Measurements from ENCODE around the gene ENTHD1.
"Not testable (repeated sequence)": the region's sequence is repeated elsewhere in the genome, so short reads cannot be mapped to it uniquely, and the experiment has no call there.

Gene ENTHD1

DNA sequence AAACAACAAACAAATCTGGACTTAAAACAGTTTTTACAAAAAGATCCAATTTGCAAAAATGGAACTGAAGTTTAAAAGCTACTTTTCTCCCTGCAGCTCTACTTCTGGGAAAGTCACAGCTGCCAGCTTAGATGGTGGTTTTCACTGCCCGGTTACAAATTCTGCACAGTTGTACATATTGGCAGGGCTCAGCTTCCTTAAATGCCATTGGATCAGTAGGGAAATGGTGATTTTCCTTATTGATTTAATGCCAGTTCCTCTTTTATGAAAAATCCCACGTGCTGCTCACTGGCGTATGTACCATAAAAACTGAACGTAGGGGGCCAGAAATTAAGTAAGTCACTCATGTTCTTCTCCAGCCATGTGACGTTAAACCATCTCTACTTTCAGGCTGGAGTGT is 30.1 kb upstream of the ENTHD1 start:
- no peak for DNase-seq

DNA sequence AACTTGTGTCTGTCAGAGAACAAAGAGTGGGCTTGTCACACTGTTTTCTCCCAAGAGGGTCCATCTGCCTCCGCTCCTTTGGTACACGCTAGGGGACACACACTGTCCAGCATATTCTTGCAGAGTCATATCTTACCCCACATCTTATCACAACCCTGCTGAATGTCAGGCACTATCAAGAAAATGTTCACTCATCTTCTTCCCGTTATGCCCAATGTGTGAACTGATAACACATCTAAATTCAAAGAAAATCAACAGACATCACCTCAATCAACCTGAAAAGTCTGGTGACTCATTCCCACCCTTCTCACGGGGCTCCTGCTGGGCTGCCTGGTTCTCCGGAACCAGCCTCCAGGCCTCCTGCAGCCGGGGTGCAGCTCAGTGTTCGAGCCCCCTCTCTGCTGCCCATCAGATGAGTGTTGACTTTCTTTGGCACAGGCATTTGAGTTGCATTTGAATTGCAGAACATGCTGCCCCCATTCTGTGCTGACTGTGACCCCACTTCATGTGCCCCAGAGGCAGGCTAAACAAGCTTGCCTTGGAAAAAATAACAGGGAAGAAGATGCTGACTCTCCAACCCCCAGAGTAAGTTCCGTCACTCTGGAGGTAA is 26.7 kb upstream of the ENTHD1 start:
- no peak for DNase-seq

DNA sequence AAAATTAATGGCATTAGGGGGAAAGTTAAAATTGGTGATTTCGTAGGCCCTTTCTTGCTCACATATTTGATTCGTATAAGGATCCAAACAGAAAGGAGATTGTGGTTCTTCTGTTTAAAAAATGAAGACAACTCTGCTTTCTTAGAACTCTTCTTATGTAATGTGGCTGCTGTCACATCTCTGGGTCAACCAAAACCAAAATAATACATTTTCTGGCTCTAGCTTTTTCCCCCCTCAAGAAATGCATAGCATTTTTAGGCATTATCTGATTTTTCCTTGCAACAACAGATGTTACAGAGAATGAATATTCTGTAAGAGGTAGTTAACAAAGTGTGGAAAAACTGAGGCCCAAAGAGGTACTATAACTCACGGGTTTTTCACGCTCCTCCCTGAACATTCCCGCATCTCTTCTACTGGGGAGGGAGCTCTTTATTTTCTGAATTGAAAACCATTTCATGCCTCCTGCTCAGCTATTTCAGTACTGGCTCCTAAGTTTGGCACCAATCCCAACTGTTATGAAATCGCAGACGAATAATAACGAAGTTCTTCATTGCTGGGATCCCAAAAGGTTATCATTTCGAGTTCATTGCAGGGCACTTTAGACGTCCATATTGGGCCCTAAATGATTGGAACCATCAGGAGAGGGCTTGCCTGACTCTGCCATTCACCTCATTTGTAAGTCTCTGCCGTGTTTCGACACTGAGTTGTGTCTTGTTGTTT is 24.4 kb upstream of the ENTHD1 start:
- no peak for DNase-seq

DNA sequence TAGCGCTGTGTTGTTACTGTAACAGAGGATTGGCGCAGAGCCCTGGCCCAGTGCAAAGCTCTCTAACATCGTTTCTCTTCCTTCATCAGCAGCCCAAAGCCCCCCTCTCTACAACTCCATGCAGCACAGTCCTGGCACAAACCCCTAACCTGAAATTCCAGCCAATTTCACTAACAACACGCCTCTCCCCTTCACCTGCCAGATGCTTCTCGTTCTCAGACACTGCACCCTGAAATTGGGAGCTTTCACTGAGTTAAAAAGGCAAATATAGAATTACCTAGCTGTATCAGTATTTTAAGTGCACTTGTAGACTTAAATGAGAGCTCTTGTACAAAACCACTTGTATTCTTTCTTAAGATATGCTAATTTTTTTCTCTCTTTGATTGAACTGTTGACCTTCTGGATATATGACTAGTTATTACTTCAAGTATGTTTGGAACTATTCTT is 23.7 kb upstream of the ENTHD1 start:
- no peak for DNase-seq

DNA sequence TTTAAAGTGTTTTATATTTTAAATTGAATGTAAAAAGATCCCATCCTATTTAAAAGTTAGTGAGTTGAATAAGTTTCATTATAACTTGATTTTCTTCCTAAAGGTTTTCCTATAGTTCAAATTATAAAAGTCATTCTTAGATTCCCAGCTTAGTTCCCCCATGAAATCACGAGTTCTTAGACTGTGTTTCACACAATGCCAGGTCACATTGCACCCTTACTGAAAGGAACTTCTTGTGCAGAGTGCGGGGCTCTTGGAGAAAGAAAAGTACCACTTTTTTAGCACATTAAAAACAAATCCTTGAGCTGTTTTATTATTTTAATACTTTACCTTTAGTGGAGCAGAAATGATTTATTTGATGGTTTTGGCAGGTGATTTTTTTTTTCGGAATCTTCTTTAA is 22.9 kb upstream of the ENTHD1 start:
- no peak for DNase-seq

DNA sequence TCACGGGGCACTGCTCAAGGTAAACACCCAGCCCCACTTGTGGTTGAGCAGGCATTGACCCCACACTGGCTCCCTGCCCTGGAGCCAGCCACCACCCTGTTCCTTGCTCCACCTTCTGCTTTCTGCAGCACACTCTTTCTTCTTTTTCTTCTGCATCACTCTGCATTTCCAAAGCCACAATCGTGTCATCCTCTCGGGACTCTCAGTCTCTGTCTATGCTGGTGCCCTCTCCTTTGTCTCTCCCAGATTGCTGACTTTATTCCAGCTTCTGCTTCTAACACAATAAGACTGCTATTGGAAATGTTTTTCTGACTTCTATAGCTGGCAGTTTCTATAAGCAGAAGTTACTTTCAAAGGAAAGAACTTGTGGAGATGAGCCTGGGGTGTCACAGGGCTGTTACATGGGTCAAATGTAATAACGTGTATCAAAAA is 21.8 kb upstream of the ENTHD1 start:
- no peak for DNase-seq

DNA sequence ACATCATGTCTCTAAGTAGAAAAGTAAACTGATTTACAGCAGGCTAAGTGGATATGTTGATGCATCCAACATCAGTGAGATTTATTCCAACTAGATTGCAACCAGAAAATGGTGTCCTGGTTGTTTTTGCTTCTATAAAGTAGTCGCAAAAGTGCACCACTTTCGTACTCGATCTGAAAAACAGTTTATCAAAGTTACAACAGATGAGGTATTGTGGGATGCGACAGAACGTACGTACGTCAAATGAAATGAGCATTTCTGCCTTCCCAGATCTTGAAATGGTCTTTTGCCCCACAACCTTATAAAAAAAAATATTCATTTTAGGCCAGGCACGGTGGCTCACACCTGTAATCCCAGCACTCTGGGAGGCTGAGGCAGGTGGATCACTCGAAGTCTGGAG is 21.0 kb upstream of the ENTHD1 start:
- no peak for DNase-seq

DNA sequence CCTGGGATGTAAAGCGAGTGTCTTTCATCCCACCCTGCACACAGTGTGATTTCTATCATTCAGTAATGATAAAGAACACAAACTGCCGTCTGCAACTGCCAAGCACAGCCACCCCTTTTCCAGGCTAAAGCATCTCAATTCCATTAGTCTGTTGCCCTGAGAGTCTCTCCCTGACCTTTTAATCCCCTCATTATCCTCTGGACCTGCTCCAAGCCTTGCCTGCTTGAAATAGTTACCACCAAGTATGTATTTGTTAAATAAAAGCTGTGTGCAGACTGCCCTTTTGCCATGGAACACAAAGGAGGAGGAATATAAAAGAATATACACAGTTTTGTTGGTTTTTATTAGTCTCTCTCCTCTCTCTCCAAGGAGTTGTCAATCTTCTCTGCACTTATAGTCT is 20.3 kb upstream of the ENTHD1 start:
- DNase-seq, result no peak

DNA sequence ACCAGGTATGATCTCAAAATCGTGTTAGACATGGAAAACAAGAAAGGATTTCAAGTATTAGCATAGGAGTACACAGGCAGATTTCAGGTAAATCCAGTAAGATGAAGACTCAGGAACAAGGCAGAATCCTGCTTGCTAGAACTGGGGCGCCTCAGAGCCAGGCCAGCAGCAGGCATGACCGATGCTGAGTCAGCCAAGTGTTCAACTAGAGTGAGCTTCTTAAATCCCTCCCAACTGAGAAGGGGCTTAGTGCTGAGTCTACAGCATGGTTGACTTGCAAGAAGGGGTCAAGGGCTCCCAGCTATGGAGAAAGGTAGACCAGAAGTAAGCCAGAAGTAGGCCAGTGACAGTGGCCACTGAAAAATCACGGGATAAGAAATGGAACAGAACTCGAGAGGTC is 19.8 kb upstream of the ENTHD1 start:
- DNase-seq, result no peak

DNA sequence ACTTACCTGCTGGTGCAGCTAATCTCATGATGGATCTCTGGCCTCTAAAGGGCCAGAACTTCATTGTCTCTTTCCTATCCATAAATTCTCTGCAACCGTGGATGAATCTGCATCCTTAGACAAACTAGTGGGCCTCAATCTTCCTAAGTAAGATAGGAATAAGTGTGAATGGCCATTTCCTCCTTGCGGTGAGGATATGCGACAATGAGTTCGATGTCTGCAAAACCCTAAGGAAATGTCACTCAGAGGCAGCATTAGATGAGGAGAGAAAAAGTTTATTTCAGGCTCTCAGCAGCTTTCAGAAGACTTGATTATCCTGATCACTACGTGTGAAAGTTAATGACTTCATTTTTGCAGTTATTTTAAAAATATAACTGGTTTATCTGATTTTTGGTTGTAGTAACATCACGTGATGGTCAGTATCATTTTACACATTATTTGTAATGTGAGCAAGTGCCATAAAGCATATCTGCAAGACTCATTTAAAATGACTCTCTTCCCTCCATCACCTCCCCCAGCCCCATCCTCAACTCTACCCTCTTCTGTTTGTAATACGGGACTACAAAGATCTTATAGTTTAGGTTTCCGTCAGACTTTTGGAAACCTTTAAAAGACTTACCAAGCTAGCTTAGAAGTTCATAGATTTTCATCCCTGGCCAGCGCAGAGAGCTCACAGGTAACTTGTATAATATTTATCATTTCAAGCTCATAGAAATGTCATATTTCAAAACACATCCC is 17.5 kb upstream of the ENTHD1 start:
- no peak for DNase-seq

DNA sequence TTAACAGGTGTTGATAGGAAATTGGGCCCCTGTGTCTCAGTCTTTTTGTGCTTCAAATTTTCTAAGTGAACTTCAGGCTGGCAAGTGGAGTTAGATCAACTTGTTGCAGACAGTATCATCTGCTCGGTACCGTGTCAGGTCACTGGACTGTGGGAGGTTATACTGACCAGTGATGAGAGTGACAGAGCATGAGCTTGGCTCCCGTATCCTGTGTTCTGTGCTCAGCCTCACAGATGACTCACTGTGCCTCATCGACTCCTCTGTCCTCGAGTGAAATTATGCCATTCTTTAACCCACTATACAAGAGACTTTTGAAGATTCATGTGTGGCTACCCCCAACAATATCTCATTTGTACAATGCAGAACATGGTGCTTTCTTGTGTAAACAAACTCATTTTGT is 15.2 kb upstream of the ENTHD1 start:
- no peak for DNase-seq

DNA sequence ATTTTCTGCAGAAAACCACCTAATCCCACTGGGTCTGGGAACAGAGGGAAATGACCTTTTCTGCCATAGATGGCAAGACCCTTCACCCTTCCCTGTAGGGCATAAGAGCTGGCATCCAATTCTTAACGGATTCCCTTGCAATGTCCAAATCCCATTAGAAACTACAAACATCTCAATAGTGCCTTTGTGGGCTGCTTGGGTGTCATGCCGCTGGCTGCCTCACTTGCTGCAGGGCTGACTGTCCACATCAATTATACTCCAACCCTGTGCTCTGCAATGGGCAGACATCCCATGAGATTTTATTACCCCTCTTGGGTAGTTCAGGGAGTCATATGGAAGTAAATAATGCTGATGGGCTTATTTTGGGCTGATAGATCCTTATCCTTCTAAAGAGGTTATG is 14.6 kb upstream of the ENTHD1 start:
- no peak for DNase-seq

DNA sequence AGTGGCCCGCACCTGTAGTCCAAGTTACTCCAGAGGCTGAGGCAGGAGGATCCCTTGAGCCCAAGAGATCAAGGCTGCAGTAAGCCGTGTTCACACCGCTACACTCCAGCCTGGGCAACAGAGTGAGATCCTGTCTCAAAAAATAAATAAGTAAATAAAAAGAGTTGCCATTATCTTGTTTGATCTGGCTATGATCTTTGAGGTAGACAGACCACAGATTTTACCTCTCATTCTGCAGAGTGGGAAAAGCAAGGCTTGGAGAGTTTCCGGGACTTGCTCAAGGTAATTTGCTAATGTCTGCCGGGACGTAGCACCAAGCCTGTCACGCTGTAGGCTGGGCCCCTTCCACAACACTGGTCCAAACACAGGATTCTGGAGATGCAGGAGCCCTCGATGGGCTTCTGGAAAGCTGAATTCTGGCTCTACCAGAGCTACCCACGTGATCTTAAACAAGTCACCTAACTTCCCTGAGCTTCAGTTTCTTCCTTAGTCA is 14.1 kb upstream of the ENTHD1 start:
- DNase-seq, result no peak

DNA sequence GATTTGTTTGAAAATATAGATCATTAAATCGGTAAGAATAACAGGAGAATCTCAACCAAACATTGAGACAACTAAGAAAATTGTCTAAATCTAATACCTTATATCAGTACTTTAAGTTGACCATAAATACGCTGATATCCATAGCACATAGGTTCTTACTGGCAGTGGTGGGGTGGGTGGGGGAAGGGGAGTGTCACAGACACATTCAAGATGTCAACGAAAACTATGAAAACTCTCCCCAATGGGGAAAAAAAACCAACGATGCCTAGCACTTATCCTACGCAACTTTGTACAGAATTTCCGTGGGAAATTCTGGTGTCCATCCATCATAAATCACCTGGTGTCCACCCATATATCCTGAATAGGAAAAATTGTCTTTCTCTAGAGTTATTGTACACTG is 13.5 kb upstream of the ENTHD1 start:
- no peak for DNase-seq

DNA sequence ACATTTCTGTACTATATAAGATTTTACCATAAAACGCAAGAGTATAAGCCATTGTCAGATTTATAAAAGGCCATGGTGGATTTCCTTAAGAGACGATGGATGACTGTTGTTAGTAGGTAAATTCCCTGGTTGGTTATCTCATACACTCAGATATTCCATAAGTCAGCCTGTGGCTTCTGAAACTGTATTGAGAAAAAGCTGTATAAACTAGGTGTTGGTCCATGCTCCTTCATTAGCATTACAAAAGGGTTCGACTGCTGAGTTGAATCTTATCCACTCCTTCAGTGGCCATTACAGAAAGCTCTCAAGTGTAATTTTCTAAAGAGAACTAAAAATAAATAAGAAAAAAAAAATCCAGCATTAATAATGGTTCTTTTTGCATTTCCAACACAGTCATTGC is 12.6 kb upstream of the ENTHD1 start:
- DNase-seq, result no peak

DNA sequence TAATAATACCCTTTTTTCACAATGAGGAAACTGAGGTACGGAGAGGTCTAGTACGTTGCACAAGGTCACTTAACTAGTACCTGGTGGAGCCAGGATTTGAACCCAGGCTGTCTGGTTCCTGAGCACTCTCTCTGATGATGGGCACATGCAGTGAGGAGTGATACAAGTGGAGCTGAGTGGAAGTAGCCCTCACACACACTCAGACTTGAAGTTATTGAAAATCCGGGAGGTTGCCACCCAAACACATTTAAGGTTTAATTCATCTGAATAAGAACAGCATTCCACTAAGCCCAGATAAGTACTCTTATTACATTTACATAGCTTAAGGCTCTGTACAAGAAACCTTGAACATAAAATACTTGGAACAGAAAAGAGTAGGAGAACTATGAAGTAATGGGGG is 12.1 kb upstream of the ENTHD1 start:
- DNase-seq, result no peak

DNA sequence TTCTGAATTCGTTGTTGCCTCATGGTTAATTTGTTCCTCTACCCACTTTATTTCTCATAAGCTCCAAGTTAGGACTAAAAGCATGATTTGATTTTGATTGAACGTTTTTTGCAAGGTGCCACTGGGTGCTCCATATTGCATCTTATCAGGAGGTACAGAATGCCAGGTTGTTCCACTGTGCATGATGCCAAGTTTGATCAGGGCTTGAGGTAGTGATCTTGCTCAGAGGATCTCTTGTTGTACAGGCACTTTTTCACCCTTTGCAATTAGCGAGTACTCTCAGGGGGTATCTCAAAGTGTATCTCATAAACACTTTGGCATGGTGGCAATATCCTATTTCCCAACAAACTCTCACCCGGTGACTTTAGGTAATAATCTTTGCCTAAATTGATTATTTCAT is 11.3 kb upstream of the ENTHD1 start:
- no peak for DNase-seq

DNA sequence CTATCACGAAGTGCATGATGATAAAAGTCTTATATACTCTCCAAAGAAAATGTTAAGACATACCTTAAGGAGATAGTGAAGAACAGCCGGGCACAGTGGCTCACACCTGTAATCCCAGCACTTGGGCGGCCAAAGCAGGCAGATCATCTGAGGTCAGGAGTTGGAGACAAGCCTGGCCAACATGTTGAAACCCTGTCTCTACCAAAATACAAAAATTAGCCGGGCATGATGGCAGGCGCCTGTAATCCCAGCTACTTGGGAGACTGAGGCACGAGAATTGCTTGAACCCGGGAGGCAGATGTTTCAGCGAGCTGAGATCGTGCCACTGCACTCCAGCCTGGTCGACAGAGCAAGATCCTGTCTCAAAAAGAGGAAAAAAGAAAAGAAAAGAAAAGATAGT is 10.5 kb upstream of the ENTHD1 start:
- DNase-seq, result not testable (repeated sequence)

DNA sequence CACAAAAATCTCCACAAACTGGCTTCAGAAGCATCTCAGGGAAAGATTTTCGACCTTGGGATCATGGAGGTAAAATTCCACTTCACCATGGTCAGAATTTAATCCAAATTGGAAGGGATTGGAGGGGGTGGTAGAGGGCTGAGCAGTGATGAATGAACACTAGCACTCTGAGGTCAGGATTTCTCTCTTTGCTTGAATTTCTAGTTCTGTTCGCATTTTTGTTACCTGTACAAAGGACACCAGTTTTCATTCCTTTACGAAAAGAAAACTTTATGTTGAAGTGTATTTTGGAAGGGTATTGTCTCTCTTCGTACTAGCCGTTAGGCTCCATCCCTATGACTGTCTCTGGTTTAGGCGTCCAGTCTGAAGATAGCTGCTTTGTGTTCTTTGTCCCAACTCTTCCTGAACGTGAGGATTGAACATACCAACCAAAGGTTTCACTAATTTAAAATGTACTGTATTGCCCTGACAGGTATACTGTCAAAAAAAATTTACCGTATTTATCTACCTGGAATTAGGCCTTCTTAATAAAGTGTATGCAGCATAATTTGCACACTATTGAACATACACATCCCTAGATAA is 8.1 kb upstream of the ENTHD1 start:
- no peak for DNase-seq

DNA sequence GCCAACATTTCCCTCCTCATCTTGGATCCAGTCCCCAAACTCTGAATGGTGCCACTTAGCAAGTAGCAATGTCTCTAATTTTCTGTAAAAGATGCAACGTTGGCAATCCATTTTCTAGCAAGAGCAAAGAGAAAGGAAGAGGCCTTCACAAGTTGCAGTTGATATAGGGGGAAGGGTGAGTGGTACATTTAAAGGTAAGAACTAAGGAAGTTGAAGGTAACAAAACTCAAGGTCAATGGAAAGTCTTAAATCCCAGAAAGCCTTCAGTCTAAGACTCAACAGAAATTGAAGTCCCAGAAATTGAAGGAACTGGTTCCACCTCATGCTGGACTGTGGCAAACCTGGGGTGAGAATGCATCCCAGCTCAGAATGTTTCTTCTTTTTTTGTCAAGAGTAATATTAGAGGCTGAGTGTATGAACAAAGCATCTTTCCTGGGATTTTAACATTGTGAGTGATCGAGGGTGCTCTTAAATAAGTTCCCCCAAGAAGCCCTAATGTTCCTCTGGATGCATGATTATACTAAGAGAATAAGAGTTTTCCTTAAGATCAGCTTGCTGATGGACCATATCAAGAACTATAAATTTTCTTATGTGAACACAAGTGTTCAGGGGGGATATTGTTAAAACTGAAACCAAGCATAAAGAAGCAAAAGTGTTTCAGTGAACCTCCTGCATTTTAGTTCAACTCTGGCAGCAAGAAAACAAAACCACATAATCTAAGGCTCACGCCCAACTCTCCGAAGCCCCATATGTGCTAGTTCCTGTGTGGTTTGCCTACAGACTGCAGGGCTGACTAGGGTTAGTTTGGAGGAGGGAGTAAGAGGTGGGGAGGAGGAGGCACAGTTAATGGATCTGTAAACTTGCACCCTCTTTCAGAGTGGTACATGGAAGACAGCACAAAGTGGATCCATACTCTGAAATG is 7.0 kb upstream of the ENTHD1 start, which contains the start of gene GRAP2:
GRAP2 (plus strand) TSS at position 779 of the 922 bp plus-strand sequence. CDS start 46,023 bp downstream, outside the sequence.
- no peak for DNase-seq

DNA sequence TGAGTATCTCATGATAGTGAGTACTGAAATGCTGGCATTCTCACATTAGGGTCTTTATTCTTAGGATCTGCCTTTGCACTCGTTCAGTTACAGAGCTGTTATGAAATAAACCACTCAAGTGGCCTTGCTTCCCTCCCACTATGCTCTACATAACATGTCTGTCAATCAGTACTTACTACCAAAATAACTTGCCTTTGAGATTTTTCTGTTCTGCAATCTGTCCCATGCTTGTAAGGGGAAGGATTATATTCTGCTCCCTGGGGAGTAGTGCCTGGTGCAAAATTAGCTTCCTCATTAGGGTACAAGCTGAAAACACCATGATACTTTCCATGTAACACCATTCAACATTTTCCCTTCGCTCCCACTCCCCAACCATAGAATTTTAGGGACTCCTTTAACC is 5.4 kb upstream of the ENTHD1 start:
- no peak for DNase-seq

DNA sequence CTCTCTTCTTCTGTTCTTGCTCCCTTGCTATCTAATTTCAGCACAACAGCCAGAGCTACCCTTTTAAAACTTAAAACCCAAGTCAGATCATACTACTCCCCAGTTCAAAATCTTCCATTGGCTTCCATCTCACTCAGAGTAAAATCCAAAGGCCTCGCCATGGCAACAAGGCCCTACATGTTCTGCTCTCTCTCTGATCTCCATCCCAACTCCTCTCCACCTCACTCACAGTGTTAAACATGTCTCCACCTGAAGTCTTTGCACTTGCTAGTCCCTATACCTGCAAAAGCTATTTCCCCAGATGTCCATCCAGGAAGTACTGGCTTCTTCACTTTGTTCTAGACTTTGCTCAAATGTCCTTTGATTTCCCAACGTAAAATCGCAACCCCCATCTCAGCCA is 4.3 kb upstream of the ENTHD1 start:
- no peak for DNase-seq

All from right forelimb (tissue), 1 donor.